Measurements from ENCODE around the gene DGKQ.

Gene DGKQ

GRCh38 chr4:993111-994029, 20.0 kb upstream of the DGKQ start, which contains the start of gene SLC26A1:
Gene SLC26A1 (minus strand): TSS chr4:993404. CDS start chr4:991703, 1,701 bp downstream.
- Histone ChIP-seq H3K36me3 (ENCODE audit: insufficient read depth, low read length) (no peaks in the 10 kb centered on the region), H3K4me1 (ENCODE audit: insufficient read depth, low read length) (no peaks in the 10 kb centered on the region; the same call in 1 of the 2 replicates), H3K9ac (ENCODE audit: low read depth, low read length) (no peak within 1 kb of the TSS), H3K9me3 (ENCODE audit: control insufficient read depth, insufficient read depth, low read length) (no peaks in the 10 kb centered on the region)

- Histone ChIP-seq H3K9ac (ENCODE audit: low read depth, low read length) (no peak overlapping the region), H3K9me3 (ENCODE audit: control insufficient read depth, insufficient read depth, low read length) (no peaks in the 10 kb centered on the region), H3K36me3 (ENCODE audit: insufficient read depth, low read length) (no peaks in the 10 kb centered on the region), H3K4me1 (ENCODE audit: insufficient read depth, low read length) (no peaks in the 10 kb centered on the region; the same call in 1 of the 2 replicates)
These were observed 19.1 kb upstream of the DGKQ start for GRCh38 chr4:992297-993110.

GRCh38 chr4:991451-992296, 18.3 kb upstream of the DGKQ start:
- no peaks in the 10 kb centered on the region for H3K36me3 ChIP-seq (ENCODE audit: insufficient read depth, low read length)
- H3K9me3 ChIP-seq (ENCODE audit: control insufficient read depth, insufficient read depth, low read length), result no peaks in the 10 kb centered on the region
- H3K4me1 ChIP-seq (ENCODE audit: insufficient read depth, low read length), result no peaks in the 10 kb centered on the region; the same call in 1 of the 2 replicates
- H3K9ac ChIP-seq (ENCODE audit: low read depth, low read length), result no peak overlapping the region

- Histone ChIP-seq H3K4me1 (ENCODE audit: insufficient read depth, low read length) (peaks cover 6% of the 10 kb centered on the region), H3K9ac (ENCODE audit: low read depth, low read length) (no peak overlapping the region), H3K36me3 (ENCODE audit: insufficient read depth, low read length) (no peaks in the 10 kb centered on the region), H3K9me3 (ENCODE audit: control insufficient read depth, insufficient read depth, low read length) (no peaks in the 10 kb centered on the region)
These were observed 17.5 kb upstream of the DGKQ start for GRCh38 chr4:990746-991367.

DNA sequence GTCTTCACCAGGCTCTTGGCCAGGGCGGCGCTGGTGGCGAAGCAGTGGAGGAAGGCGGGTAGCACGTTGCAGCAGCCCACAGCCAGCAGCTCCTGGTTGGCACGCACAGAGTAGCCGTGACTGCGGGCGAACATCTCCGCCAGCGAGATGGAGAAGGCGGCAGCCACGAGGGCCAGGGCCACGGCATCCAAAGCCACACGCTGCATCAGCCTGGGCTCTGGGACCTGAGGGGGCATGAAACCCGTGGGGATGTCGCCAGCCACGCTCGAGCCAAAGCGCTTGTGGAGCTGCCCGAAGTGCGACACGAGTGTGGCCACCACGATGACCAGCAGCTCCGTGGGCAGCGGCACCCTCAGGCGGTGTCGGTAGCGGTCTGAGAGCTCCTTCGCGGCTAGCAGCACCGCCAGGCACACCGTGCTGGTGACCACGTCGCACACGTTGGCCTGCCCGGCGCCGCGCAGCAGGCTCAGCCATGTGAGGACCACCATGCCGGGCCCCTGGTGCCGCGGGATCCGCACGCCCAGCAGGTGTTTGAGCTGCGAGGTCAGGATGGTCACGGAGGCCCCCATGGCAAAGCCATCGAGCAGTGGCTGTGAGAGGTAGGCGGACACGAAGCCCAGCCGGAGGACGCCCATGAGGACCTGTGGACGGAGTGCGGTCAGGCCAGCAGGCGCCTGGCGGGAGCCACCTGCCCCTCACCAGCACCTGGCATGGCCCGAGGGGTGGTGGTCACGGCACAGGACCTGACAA, 16.5 kb upstream of the DGKQ start:
- no peaks in the 10 kb centered on the region for H3K9me3 ChIP-seq (ENCODE audit: control insufficient read depth, insufficient read depth, low read length)
- H3K36me3 ChIP-seq (ENCODE audit: insufficient read depth, low read length), result no peaks in the 10 kb centered on the region
- peaks cover 12% of the 10 kb centered on the region for H3K4me1 ChIP-seq (ENCODE audit: insufficient read depth, low read length)
- no peak overlapping the region for H3K9ac ChIP-seq (ENCODE audit: low read depth, low read length)

DNA sequence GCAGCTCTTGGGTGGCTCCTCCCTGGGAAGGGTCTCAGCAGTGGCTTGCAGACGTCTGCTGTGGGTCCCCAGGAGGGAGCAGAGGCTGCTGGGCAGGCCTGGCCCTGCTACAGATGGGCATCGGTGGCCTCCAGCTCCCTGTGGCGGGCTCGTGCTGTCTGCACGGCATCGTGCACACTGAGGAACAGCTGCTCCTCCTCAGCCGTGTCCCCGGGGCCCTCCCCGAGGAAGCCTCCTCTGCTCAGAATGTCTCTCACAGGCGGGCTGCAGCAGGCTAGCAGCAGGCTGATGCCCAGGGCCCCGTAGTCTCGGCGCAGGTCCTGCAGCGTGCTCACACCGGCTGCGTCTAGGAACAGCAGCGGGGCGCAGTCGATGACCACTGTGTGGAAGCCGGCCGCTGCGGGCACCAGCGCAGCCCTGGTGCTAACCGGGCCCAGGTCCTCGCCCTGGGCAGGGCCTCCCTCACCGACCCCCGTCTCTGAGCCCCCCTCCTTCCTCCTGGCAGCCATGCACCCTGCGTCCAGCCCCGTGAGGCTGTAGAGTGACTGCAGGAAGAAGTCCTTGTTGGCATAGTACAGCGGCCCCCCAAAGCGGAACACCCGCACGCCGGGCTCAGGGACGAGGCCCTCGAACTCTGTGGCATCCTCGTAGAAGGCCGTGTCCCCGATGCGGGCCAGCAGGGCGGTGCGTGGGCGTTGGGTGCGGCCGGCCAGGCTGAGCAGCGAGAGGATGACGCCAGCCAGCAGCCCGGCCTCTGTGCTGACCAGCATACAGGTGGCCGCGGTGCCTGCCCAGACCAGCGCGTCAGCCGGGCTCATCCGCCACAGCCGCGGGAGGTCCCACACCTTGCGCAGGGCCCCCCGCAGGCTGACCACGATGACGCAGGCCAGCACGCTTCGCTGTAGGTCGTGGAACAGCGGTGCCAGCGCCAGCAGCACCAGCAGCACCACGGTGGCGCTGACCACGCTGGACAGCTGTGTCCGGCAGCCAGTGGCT, 15.7 kb upstream of the DGKQ start:
- H3K9ac ChIP-seq (ENCODE audit: low read depth, low read length), result no peak overlapping the region
- no peaks in the 10 kb centered on the region for H3K36me3 ChIP-seq (ENCODE audit: insufficient read depth, low read length)
- H3K4me1 ChIP-seq (ENCODE audit: insufficient read depth, low read length), result peaks cover 12% of the 10 kb centered on the region
- no peaks in the 10 kb centered on the region for H3K9me3 ChIP-seq (ENCODE audit: control insufficient read depth, insufficient read depth, low read length)

DNA sequence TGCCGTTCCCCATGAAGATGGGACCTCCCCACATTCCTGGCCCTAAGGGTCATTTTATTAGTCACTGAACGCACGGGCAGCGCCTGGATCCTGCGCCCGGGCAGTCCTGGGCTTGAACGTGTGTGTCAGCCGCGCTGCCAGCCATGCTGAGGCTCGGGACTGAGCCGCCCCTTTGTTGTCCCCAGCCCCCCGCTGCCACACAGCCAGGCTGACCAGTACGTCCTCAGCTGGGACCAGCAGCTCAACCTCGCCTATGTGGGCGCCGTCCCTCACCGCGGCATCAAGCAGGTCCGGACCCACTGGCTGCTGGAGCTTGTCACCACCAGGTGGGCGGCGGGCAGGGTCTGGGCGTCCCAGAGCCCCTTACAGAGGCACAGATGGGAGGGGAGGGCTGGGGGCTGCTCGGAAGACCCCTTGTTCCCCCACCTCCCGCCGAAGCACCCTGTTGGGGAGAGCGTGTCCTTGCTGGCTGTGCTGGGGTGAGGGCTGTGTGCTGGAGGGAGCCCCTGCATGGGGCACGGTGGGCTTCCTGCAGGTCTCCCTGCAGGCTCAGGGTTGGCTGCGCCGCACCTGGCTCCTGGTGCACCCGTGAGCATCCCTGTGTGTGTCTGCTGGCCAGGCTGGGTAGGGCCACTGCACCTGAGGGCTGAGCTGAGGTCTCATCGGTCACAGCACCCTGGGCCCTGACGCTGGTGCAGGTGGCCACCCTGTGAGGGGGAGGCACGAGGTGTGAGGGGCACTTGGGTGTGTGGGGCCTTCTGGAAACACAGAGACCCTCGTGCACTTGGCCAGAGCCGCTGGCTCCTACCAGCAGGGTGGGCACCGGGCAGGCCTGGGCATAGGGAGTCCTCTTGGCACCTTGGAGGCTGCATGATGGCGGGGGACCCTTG, 14.5 kb upstream of the DGKQ start:
- Histone ChIP-seq H3K36me3 (ENCODE audit: insufficient read depth, low read length) (no peaks in the 10 kb centered on the region), H3K4me1 (ENCODE audit: insufficient read depth, low read length) (peaks cover 12% of the 10 kb centered on the region), H3K9ac (ENCODE audit: low read depth, low read length) (peak overlapping the region; percentile 65; the same call in 1 of the 2 replicates), H3K9me3 (ENCODE audit: control insufficient read depth, insufficient read depth, low read length) (no peaks in the 10 kb centered on the region)

GRCh38 chr4:986879-987623, 13.7 kb upstream of the DGKQ start, which contains the start of gene IDUA:
Gene IDUA (plus strand): TSS chr4:987044. CDS start chr4:987085, 41 bp downstream.
- peaks cover 12% of the 10 kb centered on the region for H3K4me1 ChIP-seq (ENCODE audit: insufficient read depth, low read length)
- no peaks in the 10 kb centered on the region for H3K36me3 ChIP-seq (ENCODE audit: insufficient read depth, low read length)
- H3K9ac ChIP-seq (ENCODE audit: low read depth, low read length), result peak within 1 kb of the TSS; percentile 65
- no peaks in the 10 kb centered on the region for H3K9me3 ChIP-seq (ENCODE audit: control insufficient read depth, insufficient read depth, low read length)

GRCh38 chr4:986428-986878, 13.1 kb upstream of the DGKQ start:
- no peaks in the 10 kb centered on the region for H3K9me3 ChIP-seq (ENCODE audit: control insufficient read depth, insufficient read depth, low read length)
- no peaks in the 10 kb centered on the region for H3K36me3 ChIP-seq (ENCODE audit: insufficient read depth, low read length)
- peaks cover 12% of the 10 kb centered on the region for H3K4me1 ChIP-seq (ENCODE audit: insufficient read depth, low read length)
- peak overlapping the region; percentile 65 for H3K9ac ChIP-seq (ENCODE audit: low read depth, low read length)

GRCh38 chr4:985123-985830, 11.9 kb upstream of the DGKQ start:
- H3K9me3 ChIP-seq (ENCODE audit: control insufficient read depth, insufficient read depth, low read length), result no peaks in the 10 kb centered on the region
- H3K4me1 ChIP-seq (ENCODE audit: insufficient read depth, low read length), result peaks cover 12% of the 10 kb centered on the region
- H3K9ac ChIP-seq (ENCODE audit: low read depth, low read length), result peak overlapping the region; percentile 13; the same call in 1 of the 2 replicates
- H3K36me3 ChIP-seq (ENCODE audit: insufficient read depth, low read length), result no peaks in the 10 kb centered on the region
